Mucosa of descending colon (tissue), 3 donors: ENCODE results near the gene ASPG. TPM values are rescaled to one million over a fixed set of nuclear protein-coding genes. Genes with fewer than 3 reads are reported as not detected.
A peak's percentile ranks its signal among the peaks of the same experiment; 100 is the strongest.

ENCODE experiments used
- ATAC-seq: fragments of 200-7000 bp; cut with Tn5 transposase; one replicate; pipeline ENCODE4 v1.9.1; 2020; ENCODE audit warnings: mild to moderate bottlenecking, moderate library complexity
- DNase-seq, 3 donors: peaks; one replicate each; pipeline ENCODE4 v3.0.0-alpha.2; 2020
- H3K36me3 ChIP-seq: fragments of 200-600 bp; one replicate; pipeline ENCODE4 v1.8.0; 2021; ENCODE audit warnings: low read depth, mild to moderate bottlenecking
- H3K4me1 ChIP-seq: fragments of 200-600 bp; one replicate; pipeline ENCODE4 v1.8.0; 2021; ENCODE audit warnings: low read depth, mild to moderate bottlenecking
- H3K4me3 ChIP-seq: fragments of 200-600 bp; one replicate; pipeline ENCODE4 v1.8.0; 2021; ENCODE audit warnings: mild to moderate bottlenecking
- H3K9me3 ChIP-seq: fragments of 200-600 bp; one replicate; pipeline ENCODE4 v1.8.0; 2021; ENCODE audit warnings: mild to moderate bottlenecking
- CTCF ChIP-seq: fragments of 200-600 bp; IDR thresholded peaks from one replicate; pipeline ENCODE4 v1.8.0; 2022; ENCODE audit warnings: antibody characterized with exemption, mild to moderate bottlenecking
- intact Hi-C, 2 donors: fragments of 100-400 bp; cut with DNase I in 1 of 2; cut with micrococcal nuclease in 1 of 2; formaldehyde crosslinking; loops; one replicate each; pipeline versions ENCODE4 v1.11.0 to v1.11.1; 2022; cut with DNase I, micrococcal nuclease
- total RNA-seq, 3 donors: library from RNA; stranded (reverse); fragmentation: NEBNext Ultra II Directional in 2 of 3; extraction: Animal tissue kit (Norgen Biotek cat#: 25700) in 2 of 3; gene quantifications; one replicate each; pipeline versions ENCODE4 v1.2.1 to v1.2.4, GENCODE V29; 2021 to 2023
- donor health status: DM: no; HTN: no; CAD: no; lungs with moderate emphysema.
- donor health status: DM: no; HTN: no; CAD: no.
- donor health status: DM: no; HTN: yes; CAD: no.

Gene ASPG
- total RNA-seq, 3 donors from 2014 or later = 2.1 to 15.0 (median 14.2) TPM

GRCh38 chr14:104115691-104116287, 30.3 kb downstream of the ASPG start:
- no peak for TF ChIP-seq CTCF
- DNase-seq = peak in 2 of 3 donors; percentile 33 to 56
- Histone ChIP-seq H3K9me3 (no peaks in the 10 kb centered on the region), H3K4me1 (peaks cover 5% of the 10 kb centered on the region), H3K36me3 (no peaks in the 10 kb centered on the region), H3K4me3 (no peak overlapping the region)
- ATAC-seq = no peak
- intact Hi-C loops = no loop called here

GRCh38 chr14:104116288-104116755, 30.8 kb downstream of the ASPG start:
- intact Hi-C loops = no loop called here
- peak; percentile 47 for ATAC-seq

GRCh38 chr14:104116756-104117340, 31.3 kb downstream of the ASPG start:
- H3K9me3 ChIP-seq = no peaks in the 10 kb centered on the region
- intact Hi-C loops = no loop called here
- peak overlapping the region; percentile 32 for H3K4me3 ChIP-seq
- H3K36me3 ChIP-seq = no peaks in the 10 kb centered on the region
- no peak for TF ChIP-seq CTCF
- DNase-seq (peak; percentile 75 to 87 (median 78)), ATAC-seq (peak; percentile 88)
- H3K4me1 ChIP-seq = no peaks in the 10 kb centered on the region

More at GRCh38 chr14:104116288-104116755, 30.8 kb downstream of the ASPG start:
- Histone ChIP-seq H3K9me3 (no peaks in the 10 kb centered on the region), H3K4me3 (peak overlapping the region; percentile 32), H3K36me3 (no peaks in the 10 kb centered on the region), H3K4me1 (peaks cover 4% of the 10 kb centered on the region)
- no peak for TF ChIP-seq CTCF
- peak in 2 of 3 donors; percentile 61 to 69 for DNase-seq

GRCh38 chr14:104117341-104118005, 32.0 kb downstream of the ASPG start:
- DNase-seq (peak in 2 of 3 donors; percentile 59 to 65), ATAC-seq (peak; percentile 51)
- Histone ChIP-seq H3K36me3 (no peaks in the 10 kb centered on the region), H3K4me3 (no peak overlapping the region), H3K9me3 (no peaks in the 10 kb centered on the region), H3K4me1 (no peaks in the 10 kb centered on the region)
- intact Hi-C loops = no loop called here
- TF ChIP-seq CTCF = no peak

GRCh38 chr14:104118006-104118844, 32.7 kb downstream of the ASPG start:
- Histone ChIP-seq H3K36me3 (no peaks in the 10 kb centered on the region), H3K4me3 (no peak overlapping the region), H3K9me3 (no peaks in the 10 kb centered on the region), H3K4me1 (no peaks in the 10 kb centered on the region)
- no peak for TF ChIP-seq CTCF
- peak in 2 of 3 donors; percentile 31 to 38 for DNase-seq
- intact Hi-C loops = no loop called here
- ATAC-seq = no peak
